ENCODE measurements around the gene UBASH3A. TPM values are rescaled to one million over a fixed set of nuclear protein-coding genes. Genes with fewer than 3 reads are reported as not detected.

UBASH3A gene
- total RNA-seq, 1 donor from 2014 or later, result not detected

DNA sequence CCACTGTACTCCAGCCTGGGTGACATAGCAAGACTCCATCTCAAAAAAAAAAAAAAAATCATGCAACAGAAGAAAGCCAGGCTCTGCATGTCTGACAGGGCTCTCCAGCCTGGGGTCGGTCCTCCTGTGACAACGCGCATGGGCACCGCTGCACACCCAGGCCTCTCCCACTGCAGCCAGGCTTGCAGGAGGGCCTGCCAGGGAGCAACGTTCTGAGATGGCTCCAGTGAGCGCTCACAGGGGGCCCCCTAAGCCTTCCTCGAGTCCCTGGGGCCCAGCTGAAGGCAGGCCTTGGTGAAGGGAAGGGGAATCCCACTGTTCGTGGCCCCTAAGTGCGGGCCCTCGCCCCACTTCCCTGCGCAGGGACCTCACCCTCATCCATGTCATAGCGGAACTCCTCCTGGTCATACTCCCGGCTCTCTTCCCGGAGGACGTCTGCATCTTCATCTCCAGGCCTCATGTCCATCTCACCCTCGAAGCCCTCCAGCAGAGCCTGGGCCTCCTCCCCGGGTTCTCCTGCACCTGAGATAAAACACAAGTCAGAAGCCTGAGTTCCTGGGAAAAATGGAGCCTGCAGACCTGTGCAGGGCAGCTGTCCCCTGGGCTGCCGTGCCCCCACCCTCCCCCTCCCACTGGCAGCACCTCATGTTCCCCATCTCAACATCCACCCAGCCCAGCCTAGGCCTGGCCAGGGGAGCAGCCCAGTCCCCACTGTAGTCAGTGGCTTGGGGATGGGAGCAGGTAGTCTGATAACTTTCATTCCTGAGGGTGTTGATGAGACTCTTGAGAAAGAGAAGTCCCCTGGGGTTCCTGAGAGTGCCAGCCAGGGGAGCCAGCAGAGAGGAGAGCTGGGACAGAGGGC lies 72.1 kb downstream of the UBASH3A start:
- Mint-ChIP-seq H3K9me3 (peaks cover 4% of the 10 kb centered on the region), H3K27ac (ENCODE audit: unreplicated experiment) (no peak overlapping the region), H3K4me1 (peaks cover 19% of the 10 kb centered on the region), H3K36me3 (ENCODE audit: low read depth) (peaks cover 2% of the 10 kb centered on the region), H3K4me3 (no peak overlapping the region), H3K27me3 (ENCODE audit: low read depth) (no peaks in the 10 kb centered on the region)
- no peak for TF ChIP-seq CTCF (conservative IDR thresholded peaks at IDR 0.05)
- no peak for DNase-seq (ENCODE audit: low read depth, low spot score)

GRCh38 chr21:42476388-42477331 lies 73.0 kb downstream of the UBASH3A start:
- Mint-ChIP-seq H3K27ac (ENCODE audit: unreplicated experiment) (no peak overlapping the region), H3K27me3 (ENCODE audit: low read depth) (no peaks in the 10 kb centered on the region), H3K9me3 (peaks cover 6% of the 10 kb centered on the region), H3K4me3 (no peak overlapping the region), H3K36me3 (ENCODE audit: low read depth) (peaks cover 2% of the 10 kb centered on the region), H3K4me1 (peaks cover 19% of the 10 kb centered on the region)
- TF ChIP-seq CTCF (conservative IDR thresholded peaks at IDR 0.05), result no peak
- no peak for DNase-seq (ENCODE audit: low read depth, low spot score)

DNA sequence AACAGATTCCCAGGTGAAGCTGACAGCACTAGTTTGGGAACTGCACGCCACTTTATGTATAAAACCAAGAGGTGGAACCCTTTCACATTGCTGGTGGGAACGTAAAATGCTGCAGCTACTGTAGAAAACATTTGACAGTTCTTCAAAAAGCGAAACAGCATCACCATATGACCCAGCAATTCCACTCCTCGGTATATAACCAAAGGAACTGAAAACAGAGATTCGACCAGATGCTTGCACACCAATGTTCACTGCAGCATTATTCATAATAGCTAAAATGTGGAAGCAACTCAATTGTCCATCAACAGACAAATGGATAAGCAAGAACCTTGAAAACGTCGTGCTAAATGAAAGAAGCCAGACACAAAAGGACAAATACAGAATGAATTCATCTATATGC lies 74.8 kb downstream of the UBASH3A start:
- TF ChIP-seq CTCF (conservative IDR thresholded peaks at IDR 0.05), result no peak
- Mint-ChIP-seq H3K9me3 (peaks cover 6% of the 10 kb centered on the region), H3K4me1 (peaks cover 19% of the 10 kb centered on the region), H3K27me3 (ENCODE audit: low read depth) (no peaks in the 10 kb centered on the region), H3K27ac (ENCODE audit: unreplicated experiment) (no peak overlapping the region), H3K36me3 (ENCODE audit: low read depth) (peaks cover 2% of the 10 kb centered on the region), H3K4me3 (no peak overlapping the region)
- no peak for DNase-seq (ENCODE audit: low read depth, low spot score)

DNA sequence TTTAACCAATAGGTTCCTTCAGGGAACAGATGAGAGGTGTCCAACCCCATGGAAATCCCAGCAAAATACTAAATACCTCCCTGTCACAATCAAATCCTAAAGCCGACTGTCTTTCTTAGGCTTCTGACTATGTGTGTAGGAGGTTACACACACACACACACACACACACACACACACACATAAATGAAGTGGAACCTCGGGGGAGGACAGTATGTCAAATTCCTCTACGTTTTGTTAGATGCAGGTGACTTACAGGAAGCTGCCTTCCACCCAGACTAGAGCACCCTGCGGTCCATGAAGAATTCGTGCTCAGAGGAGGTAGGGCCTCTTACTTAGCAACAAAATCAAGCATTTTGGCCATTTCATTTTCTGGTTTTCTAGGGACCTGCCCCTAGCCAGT lies 75.9 kb downstream of the UBASH3A start:
- H3K27me3 Mint-ChIP-seq (ENCODE audit: low read depth), result no peaks in the 10 kb centered on the region
- no peak for TF ChIP-seq CTCF (conservative IDR thresholded peaks at IDR 0.05)
- H3K4me3 Mint-ChIP-seq, result no peak overlapping the region
- no peak for DNase-seq (ENCODE audit: low read depth, low spot score)
- peaks cover 6% of the 10 kb centered on the region for H3K9me3 Mint-ChIP-seq
- H3K4me1 Mint-ChIP-seq, result peaks cover 8% of the 10 kb centered on the region
- no peak overlapping the region for H3K27ac Mint-ChIP-seq (ENCODE audit: unreplicated experiment)
- peaks cover 2% of the 10 kb centered on the region for H3K36me3 Mint-ChIP-seq (ENCODE audit: low read depth)

GRCh38 chr21:42480736-42481135 lies 77.0 kb downstream of the UBASH3A start:
- H3K36me3 Mint-ChIP-seq (ENCODE audit: low read depth), result peaks cover 2% of the 10 kb centered on the region
- H3K4me3 Mint-ChIP-seq, result no peak overlapping the region
- no peak for TF ChIP-seq CTCF (conservative IDR thresholded peaks at IDR 0.05)
- no peaks in the 10 kb centered on the region for H3K27me3 Mint-ChIP-seq (ENCODE audit: low read depth)
- no peak overlapping the region for H3K27ac Mint-ChIP-seq (ENCODE audit: unreplicated experiment)
- H3K9me3 Mint-ChIP-seq, result peaks cover 6% of the 10 kb centered on the region
- no peak for DNase-seq (ENCODE audit: low read depth, low spot score)
- H3K4me1 Mint-ChIP-seq, result peaks cover 7% of the 10 kb centered on the region
